GM12878 (cell line): ENCODE data around the gene GTPBP3. TPM values are rescaled to one million over a fixed set of nuclear protein-coding genes. Genes with fewer than 3 reads are reported as not detected.

ENCODE experiments used
- ATAC-seq: fragments of 200-7000 bp; cut with Tn5 transposase; 3 replicates; pipeline ENCODE4 v1.9.1; 2020; ENCODE audit warnings: mild to moderate bottlenecking, moderate library complexity
- BruUV-seq: library from RNA; stranded (reverse); fragments of 400-500 nt; replicated peaks from 2 replicates; lab custom pipeline; 2021; lab: Mats Ljungman, UMichigan
- CTCF ChIA-PET: fragments of 300-600 bp; sonication (Branson Sonifier 250); formaldehyde crosslinking; extraction: SDS; loops from one replicate; lab custom pipeline; 2021; ENCODE audit warnings: inconsistent platforms; lab: Yijun Ruan, JAX
- POLR2A ChIA-PET: fragments of 350-600 bp; formaldehyde crosslinking; extraction: SDS; loops from one replicate; lab custom pipeline; 2021; ENCODE audit warnings: inconsistent platforms; lab: Charles Lee
- RAD21 ChIA-PET: fragments of 300-600 bp; sonication (Branson Sonifier 250); formaldehyde crosslinking; loops from one replicate; lab custom pipeline; 2023; ENCODE audit warnings: antibody characterized with exemption; ENCODE audit not compliant: unreplicated experiment; lab: Charles Lee
- SMC1A ChIA-PET: fragments of 300-600 bp; sonication (Branson Sonifier 250); formaldehyde crosslinking; loops from one replicate; lab custom pipeline; 2023; ENCODE audit not compliant: unreplicated experiment, uncharacterized antibody; lab: Charles Lee
- DNase-seq: peaks from one replicate; pipeline ENCODE4 v3.0.0-alpha.2; 2011; ENCODE audit warnings: low read depth, low spot score
- FAIRE-seq: peaks from 3 replicates; lab custom pipeline; 2011; peaks lifted over from hg19 to GRCh38; lab: Jason Lieb, UNC
- H2AFZ ChIP-seq: 2 replicates; pipeline ENCODE4 v1.6.0; 2011; ENCODE audit warnings: low read depth, low read length, control low read depth; ENCODE audit not compliant: control insufficient read depth
- H3K27ac ChIP-seq: 2 replicates; pipeline ENCODE4 v1.5.1; 2011; ENCODE audit warnings: control low read depth; ENCODE audit not compliant: control insufficient read depth, insufficient read depth
- H3K27me3 ChIP-seq, 2 experiments: replicated peaks in 1 of 2; 2 replicates each; pipeline versions ENCODE4 v1.6.0 to v1.6.1; 2011; ENCODE audit warnings: low read length in 1 of 2; ENCODE audit not compliant: control insufficient read depth in 2 of 2, insufficient read depth in 2 of 2
- H3K36me3 ChIP-seq, 2 experiments: 2 replicates each; pipeline ENCODE4 v1.5.1; 2011; ENCODE audit warnings: low read length in 1 of 2; ENCODE audit not compliant: control insufficient read depth in 2 of 2, insufficient read depth in 2 of 2
- H3K4me1 ChIP-seq: 2 replicates; pipeline ENCODE4 v1.6.1; 2011; ENCODE audit warnings: mild to moderate bottlenecking, low read length, moderate library complexity, mixed read lengths; ENCODE audit not compliant: control insufficient read depth, insufficient read depth
- H3K4me2 ChIP-seq: 2 replicates; pipeline ENCODE4 v1.6.0; 2011; ENCODE audit warnings: control low read depth; ENCODE audit not compliant: control insufficient read depth, insufficient read depth
- H3K4me3 ChIP-seq: fragments of 200-600 bp; sonication (generic); 2 replicates; pipeline ENCODE4 v1.5.1; 2016
- H3K79me2 ChIP-seq: 2 replicates; pipeline ENCODE4 v1.6.0; 2011; ENCODE audit warnings: low read length; ENCODE audit not compliant: control insufficient read depth, insufficient read depth
- H3K9ac ChIP-seq: 2 replicates; pipeline ENCODE4 v1.8.0; 2011; ENCODE audit warnings: low read length, control low read depth, mixed read lengths; ENCODE audit not compliant: control insufficient read depth, insufficient read depth
- H3K9me3 ChIP-seq: replicated peaks from 3 replicates; pipeline ENCODE4 v1.5.1; 2011; ENCODE audit warnings: mild to moderate bottlenecking, low read length; ENCODE audit not compliant: control insufficient read depth, insufficient read depth
- H4K20me1 ChIP-seq: 2 replicates; pipeline ENCODE4 v1.6.0; 2011; ENCODE audit not compliant: control insufficient read depth, insufficient read depth
- BHLHE40 ChIP-seq, 2 experiments: fragments of 450-650 bp in 1 of 2; IDR thresholded peaks; 2 replicates each; pipeline ENCODE4 v1.6.1; 2011 to 2017; ENCODE audit warnings: low read depth in 2 of 2, borderline replicate concordance in 1 of 2, improper control_type of control experiment in 1 of 2, low read length in 1 of 2, mild to moderate bottlenecking in 1 of 2
- CTCF ChIP-seq, 3 experiments: IDR thresholded peaks in 2 of 3; conservative IDR thresholded peaks in 1 of 3; 2 replicates each; pipeline ENCODE4 v1.5.1; 2011; ENCODE audit warnings: low read depth in 3 of 3, low read length in 3 of 3, mild to moderate bottlenecking in 3 of 3, control low read depth in 2 of 3, moderate library complexity in 2 of 3, inconsistent platforms in 1 of 3, mixed read lengths in 1 of 3; ENCODE audit not compliant: control insufficient read depth in 2 of 3, insufficient read depth in 1 of 3; ENCODE audit errors: extremely low read depth in 1 of 3
- EED ChIP-seq: sonication (generic); IDR thresholded peaks from 2 replicates; pipeline ENCODE4 v1.6.1; 2016; ENCODE audit warnings: antibody characterized with exemption, low read depth
- EP300 ChIP-seq, 2 experiments: fragments of 150-350 bp in 1 of 2; IDR thresholded peaks; 2 replicates each; pipeline ENCODE4 v1.6.1; 2011 to 2012; ENCODE audit warnings: low read depth in 2 of 2, low read length in 2 of 2, borderline replicate concordance in 1 of 2, improper control_type of control experiment in 1 of 2, inconsistent platforms in 1 of 2; ENCODE audit not compliant: control insufficient read depth in 1 of 2
- GATAD2B ChIP-seq: fragments of 450-650 bp; conservative IDR thresholded peaks from 2 replicates; pipeline ENCODE4 v1.6.1; 2017; ENCODE audit warnings: low read depth, mild to moderate bottlenecking, moderate library complexity
- IKZF1 ChIP-seq: fragments of 450-650 bp; conservative IDR thresholded peaks from 2 replicates; pipeline ENCODE4 v1.6.1; 2017; ENCODE audit warnings: antibody characterized with exemption, mild to moderate bottlenecking
- LARP7 ChIP-seq: fragments of 450-650 bp; IDR thresholded peaks from 2 replicates; pipeline ENCODE4 v1.6.1; 2017; ENCODE audit warnings: mild to moderate bottlenecking
- NFYA ChIP-seq: IDR thresholded peaks from 2 replicates; pipeline ENCODE4 v1.6.1; 2011; ENCODE audit warnings: low read depth, mild to moderate bottlenecking, low read length, improper control_type of control experiment, borderline replicate concordance
- NR2C2 ChIP-seq: IDR thresholded peaks from 2 replicates; pipeline ENCODE4 v1.6.1; 2011; ENCODE audit warnings: borderline replicate concordance, low read depth; ENCODE audit not compliant: control insufficient read depth, insufficient read length
- NRF1 ChIP-seq: conservative IDR thresholded peaks from 2 replicates; pipeline ENCODE4 v1.6.1; 2011; ENCODE audit warnings: mild to moderate bottlenecking, low read depth, low read length, improper control_type of control experiment
- POU2F2 ChIP-seq: IDR thresholded peaks from 3 replicates; pipeline ENCODE4 v1.6.1; 2011; ENCODE audit warnings: low read depth, mild to moderate bottlenecking, low read length, borderline replicate concordance
- RAD21 ChIP-seq: IDR thresholded peaks from 2 replicates; pipeline ENCODE4 v1.6.1; 2011; ENCODE audit warnings: mild to moderate bottlenecking, low read depth, low read length, moderate library complexity; ENCODE audit not compliant: insufficient read depth
- SKIL ChIP-seq: fragments of 450-650 bp; IDR thresholded peaks from 2 replicates; pipeline ENCODE4 v1.6.1; 2017; ENCODE audit warnings: mild to moderate bottlenecking, low read depth, inconsistent platforms; ENCODE audit not compliant: poor library complexity, severe bottlenecking
- SP1 ChIP-seq: IDR thresholded peaks from one replicate; pipeline ENCODE4 v1.6.1; 2011; ENCODE audit warnings: low read depth, low read length
- TAF1 ChIP-seq: IDR thresholded peaks from 2 replicates; pipeline ENCODE4 v1.6.1; 2011; ENCODE audit warnings: mild to moderate bottlenecking, low read depth, low read length, borderline replicate concordance
- TARDBP ChIP-seq: IDR thresholded peaks from 2 replicates; pipeline ENCODE4 v1.6.1; 2016; ENCODE audit warnings: borderline replicate concordance
- ZZZ3 ChIP-seq: IDR thresholded peaks from 2 replicates; pipeline ENCODE4 v1.6.1; 2011; ENCODE audit warnings: low read depth; ENCODE audit not compliant: control insufficient read depth, insufficient read length
- WGBS: methylation state at CpG from one replicate; pipeline ENCODE4 v1.1.6; 2016; ENCODE audit warnings: low lambda C conversion rate; ENCODE audit not compliant: insufficient replicate concordance, insufficient coverage; ENCODE audit errors: missing lambda C conversion rate; 5-methylcytosine and 5-hydroxymethylcytosine counted together
- in situ Hi-C: fragments of 300-500 bp; cut with MboI; formaldehyde crosslinking; loops from 9 replicates; pipeline ENCODE4 v1.14.3; 2018; ENCODE audit warnings: mixed read lengths
- intact Hi-C: fragments of 100-400 bp; cut with micrococcal nuclease; formaldehyde crosslinking; loops from one replicate; pipeline ENCODE4 v1.14.2; 2022; ENCODE audit not compliant: unreplicated experiment
- polyA plus RNA-seq, 11 experiments: library from polyadenylated mRNA; depleted of rRNA in 4 of 11; unstranded in 6 of 11; stranded (reverse) in 5 of 11; fragments of >200 nt; fragmentation: Nextera tagmentation in 4 of 11; fragmentation: Illumina TruSeq in 1 of 11; extraction: Ambion mirVana in 4 of 11; extraction: Trizol in 1 of 11; gene quantifications; 1 replicate in 1 of 11; 2 replicates in 10 of 11; pipeline versions ENCODE4 v1.2.1 to v1.2.3, GENCODE V29; 2011 to 2016; ENCODE audit warnings: inconsistent platforms in 2 of 11, missing spikeins in 2 of 11, low read depth in 1 of 11
- total RNA-seq, 4 experiments: library from RNA; depleted of rRNA in 3 of 4; stranded (reverse); fragments of >200 nt in 3 of 4; fragmentation: Illumina TruSeq in 1 of 4; extraction: Trizol in 1 of 4; gene quantifications; 2 replicates each; pipeline versions ENCODE4 v1.2.1 to v1.2.3, GENCODE V29; 2013 to 2021

The GTPBP3 gene
- total and polyA plus RNA-seq, 10 of the 15 experiments (the other 5 are each of a cell fraction or from before 2014, with no cell fraction given), result 2.9 to 46.8 (median 15.4) TPM

- peak; percentile 96 for FAIRE-seq
- ChIA-PET SMC1A (interaction anchor here (1.0 to 2.0 kb wide), 7 partner anchors 10 to 100 kb away, joined by 3 to 9 read pairs (median 4); partner anchors contain the start of genes ANKLE1, DDA1 and MRPL34), RAD21 (interaction anchor here (0.6 to 3.2 kb wide), 9 partner anchors 10 to 93 kb away, joined by 3 to 17 read pairs (median 5); partner anchors contain the start of genes ABHD8, BABAM1, DDA1 and MRPL34), CTCF (interaction anchor here (0.6 to 6.5 kb wide), 12 partner anchors 9 to 173 kb away, joined by 3 to 81 read pairs (median 4); partner anchors contain the start of genes ABHD8, ANKLE1, ANO8 and BABAM1), POLR2A (interaction anchor here (0.7 to 1.9 kb wide), 5 partner anchors 11 to 936 kb away, joined by 3 to 12 read pairs (median 5); partner anchors contain the start of genes ABHD8, DDA1 and MRPL34)
- WGBS, result 2% methylated on average over 46 of the region's 46 CpGs
- intact Hi-C loops, result loop anchor here (1.0 to 5.0 kb wide), 2 partner anchors 45 to 92 kb away; partner anchors contain the start of gene GTPBP3
- H3K4me3 ChIP-seq, result peak overlapping the region; percentile 86
- H4K20me1 ChIP-seq, result no peaks in the 10 kb centered on the region
- peak overlapping the region; percentile 90 for H3K4me2 ChIP-seq
- H3K9ac ChIP-seq, result peak overlapping the region; percentile 27
- in situ Hi-C loops, result loop anchor here (5.0 kb wide), 1 partner anchor 95 kb away; no protein-coding TSS in a partner anchor
- H3K27ac ChIP-seq, result peak overlapping the region; percentile 35
- H2AFZ ChIP-seq, result peak overlapping the region; percentile 91
- no peaks in the 10 kb centered on the region for H3K36me3 ChIP-seq
- BruUV-seq, result no TSS peak
- peak; percentile 46 for DNase-seq
- no peaks in the 10 kb centered on the region; the same call in 1 of the 2 replicates for H3K79me2 ChIP-seq
- no peaks in the 10 kb centered on the region; the same call in 2 of the 3 replicates for H3K9me3 ChIP-seq
- peaks cover 4% of the 10 kb centered on the region; the same call in 1 of the 2 replicates for H3K4me1 ChIP-seq
- H3K27me3 ChIP-seq, result no peaks in the 10 kb centered on the region
- peak; percentile 97 for ATAC-seq
- TF ChIP-seq RAD21, result peak; percentile 94
- 0 out of 4 replicates have a peak, but pooled peaks of 1 of the 2 experiments have one; percentile 6 for TF ChIP-seq BHLHE40 (IDR thresholded peaks at IDR 0.05; ENCODE audit: borderline replicate concordance in 1 of 2, low read depth in 2 of 2, low read length in 1 of 2)
- no peak for TF ChIP-seq ZZZ3
- TF ChIP-seq SKIL, result no peak
- TF ChIP-seq SP1, result peak; percentile 38
- peak; percentile 35; the same call in 1 of the 2 replicates for TF ChIP-seq TARDBP
- 0 out of 2 replicates have a peak, but pooled peaks have one; percentile 9 for TF ChIP-seq TAF1
- no peak for TF ChIP-seq EED
- 0 out of 3 replicates have a peak, but pooled peaks have one; percentile 6 for TF ChIP-seq POU2F2
- peak; percentile 77; the same call in 1 of the 2 replicates for TF ChIP-seq LARP7
- no peak for TF ChIP-seq EP300 (IDR thresholded peaks at IDR 0.05; ENCODE audit: borderline replicate concordance in 1 of 2, control insufficient read depth in 1 of 2, low read depth in 2 of 2, low read length in 2 of 2)
- TF ChIP-seq NFYA, result no peak
- TF ChIP-seq GATAD2B, result peak; percentile 36; the same call in 1 of the 2 replicates
- peak; percentile 84 to 95 (median 85) for TF ChIP-seq CTCF (IDR thresholded peaks at IDR 0.05 in 2 of 3, conservative IDR thresholded peaks at IDR 0.05 in 1 of 3; ENCODE audit: control insufficient read depth in 2 of 3, extremely low read depth in 1 of 3, insufficient read depth in 1 of 3, low read depth in 3 of 3, low read length in 3 of 3)
- TF ChIP-seq NRF1, result peak; percentile 20; the same call in 1 of the 2 replicates
- TF ChIP-seq NR2C2, result no peak
- TF ChIP-seq IKZF1, result peak; percentile 58
Measured at GRCh38 chr19:17292301-17293074, 44.9 kb upstream of the GTPBP3 start.
